ENCODE data around the gene CTNNA2. TPM values are rescaled to one million over a fixed set of nuclear protein-coding genes. Genes with fewer than 3 reads are reported as not detected.

CTNNA2 gene
- total RNA-seq, 1 donor from 2014 or later, result 43.5 TPM

- TF ChIP-seq CTCF (IDR thresholded peaks at IDR 0.05) (no peak), EZH2 (IDR thresholded peaks at IDR 0.05) (no peak), EZH2phosphoT487 (IDR thresholded peaks at IDR 0.05) (no peak)
- Mint-ChIP-seq H3K4me3 (peak overlapping the region; percentile 71), H3K36me3 (no peaks in the 10 kb centered on the region), H3K9me3 (no peaks in the 10 kb centered on the region), H3K4me1 (peaks cover 23% of the 10 kb centered on the region), H3K27ac (no peak overlapping the region), H3K27me3 (ENCODE audit: insufficient read depth, low read depth) (no peaks in the 10 kb centered on the region)
- Histone ChIP-seq H3K9ac (no peak overlapping the region), H3K4me2 (peak overlapping the region; percentile 71), H2AFZ (replicated peaks) (no peak overlapping the region), H4K20me1 (ENCODE audit: low read depth) (no peaks in the 10 kb centered on the region), H3K79me2 (ENCODE audit: low read depth) (no peaks in the 10 kb centered on the region), H3K9me3 (ENCODE audit: low read depth) (no peaks in the 10 kb centered on the region), H3K27ac (no peak overlapping the region), H3K4me1 (peaks cover 36% of the 10 kb centered on the region), H3K4me3 (peak overlapping the region; percentile 21), H3K36me3 (no peaks in the 10 kb centered on the region), H3K27me3 (no peaks in the 10 kb centered on the region), H3F3A (ENCODE audit: low read depth) (peaks cover 10% of the 10 kb centered on the region)
- peak; percentile 82 for DNase-seq (ENCODE audit: low spot score)
Measured at GRCh38 chr2:80322311-80322920, 809.6 kb downstream of the CTNNA2 start.

- Histone ChIP-seq H3K9ac (no peak overlapping the region), H3K4me2 (peak overlapping the region; percentile 71), H3K36me3 (no peaks in the 10 kb centered on the region), H3K27me3 (no peaks in the 10 kb centered on the region), H3F3A (ENCODE audit: low read depth) (peaks cover 10% of the 10 kb centered on the region), H3K4me3 (no peak overlapping the region), H4K20me1 (ENCODE audit: low read depth) (no peaks in the 10 kb centered on the region), H3K79me2 (ENCODE audit: low read depth) (no peaks in the 10 kb centered on the region), H3K9me3 (ENCODE audit: low read depth) (no peaks in the 10 kb centered on the region), H3K27ac (no peak overlapping the region), H3K4me1 (peaks cover 41% of the 10 kb centered on the region), H2AFZ (replicated peaks) (no peak overlapping the region)
- TF ChIP-seq EZH2phosphoT487 (IDR thresholded peaks at IDR 0.05) (no peak), EZH2 (IDR thresholded peaks at IDR 0.05) (no peak), CTCF (IDR thresholded peaks at IDR 0.05) (no peak)
- DNase-seq (ENCODE audit: low spot score), result no peak
- no peak overlapping the region for H3K4me3 Mint-ChIP-seq
- no peak overlapping the region for H3K27ac Mint-ChIP-seq
- no peaks in the 10 kb centered on the region for H3K9me3 Mint-ChIP-seq
- no peaks in the 10 kb centered on the region for H3K27me3 Mint-ChIP-seq (ENCODE audit: insufficient read depth, low read depth)
- peaks cover 23% of the 10 kb centered on the region for H3K4me1 Mint-ChIP-seq
- H3K36me3 Mint-ChIP-seq, result no peaks in the 10 kb centered on the region
Measured at GRCh38 chr2:80322958-80323357, 810.1 kb downstream of the CTNNA2 start.

- Histone ChIP-seq H2AFZ (replicated peaks) (no peak overlapping the region), H3K9me3 (ENCODE audit: low read depth) (no peaks in the 10 kb centered on the region), H3K9ac (no peak overlapping the region), H3K27ac (no peak overlapping the region), H3K79me2 (ENCODE audit: low read depth) (no peaks in the 10 kb centered on the region), H3K4me3 (no peak overlapping the region), H4K20me1 (ENCODE audit: low read depth) (no peaks in the 10 kb centered on the region), H3K4me1 (peaks cover 47% of the 10 kb centered on the region), H3K27me3 (no peaks in the 10 kb centered on the region), H3F3A (ENCODE audit: low read depth) (peaks cover 14% of the 10 kb centered on the region), H3K36me3 (no peaks in the 10 kb centered on the region), H3K4me2 (peak overlapping the region; percentile 34)
- peak; percentile 13 for TF ChIP-seq CTCF (IDR thresholded peaks at IDR 0.05)
- TF ChIP-seq EZH2 (IDR thresholded peaks at IDR 0.05), result no peak
- no peak for TF ChIP-seq EZH2phosphoT487 (IDR thresholded peaks at IDR 0.05)
- Mint-ChIP-seq H3K36me3 (no peaks in the 10 kb centered on the region), H3K27me3 (ENCODE audit: insufficient read depth, low read depth) (no peaks in the 10 kb centered on the region), H3K9me3 (no peaks in the 10 kb centered on the region), H3K4me1 (peaks cover 25% of the 10 kb centered on the region), H3K4me3 (no peak overlapping the region), H3K27ac (no peak overlapping the region)
- no peak for DNase-seq (ENCODE audit: low spot score)
Measured at GRCh38 chr2:80323610-80324009, 810.8 kb downstream of the CTNNA2 start.

Data from neural progenitor cell (in vitro differentiated cells).